T-cell (primary cell): ENCODE measurements around the gene FLYWCH1. TPM values are rescaled to one million over a fixed set of nuclear protein-coding genes. Genes with fewer than 3 reads are reported as not detected.
"Not testable (repeated sequence)": the region's sequence is repeated elsewhere in the genome, so short reads cannot be mapped to it uniquely, and the experiment has no call there.

Experiments used
- ATAC-seq, 4 experiments: fragments of 200-7000 bp in 3 of 4; fragments of 150-1000 bp in 1 of 4; cut with Tn5 transposase; replicated peaks in 1 of 4; 1 replicate in 3 of 4; 2 replicates in 1 of 4; pipeline ENCODE4 v1.10.0; 2021; ENCODE audit warnings: moderate library complexity in 3 of 4, mild to moderate bottlenecking in 2 of 4, moderate number of reproducible peaks in 1 of 4
- CTCF ChIA-PET, 2 donors: fragments of 300-600 bp; sonication (Branson Sonifier 250); formaldehyde crosslinking; loops; one replicate each; lab custom pipeline; 2022; ENCODE audit warnings: antibody characterized with exemption in 2 of 2; lab: Charles Lee
- POLR2A ChIA-PET, 2 donors: fragments of 300-600 bp; sonication (Branson Sonifier 250); formaldehyde crosslinking; loops; one replicate each; lab custom pipeline; 2022; ENCODE audit warnings: antibody characterized with exemption in 2 of 2; lab: Charles Lee
- DNase-seq, 35 experiments: peaks; one replicate each; pipeline versions ENCODE4 v3.0.0 to v3.0.0-alpha.2; 2013 to 2023
- H3K27ac ChIP-seq: one replicate; pipeline ENCODE4 v1.5.1; 2013; ENCODE audit warnings: low read length
- H3K27me3 ChIP-seq, 2 experiments: replicated peaks in 1 of 2; 1 replicate in 1 of 2; 2 replicates in 1 of 2; pipeline versions ENCODE4 v1.6.1 to v1.7.0; 2013; ENCODE audit warnings: low read length in 1 of 2, mixed read lengths in 1 of 2; ENCODE audit not compliant: control insufficient read depth in 2 of 2, insufficient read depth in 2 of 2; ENCODE audit errors: extremely low read depth in 1 of 2
- H3K36me3 ChIP-seq, 2 donors: 1 replicate in 1 of 2; 2 replicates in 1 of 2; pipeline versions ENCODE4 v1.6.1 to v1.7.0; 2013; ENCODE audit warnings: low read length in 1 of 2; ENCODE audit not compliant: control insufficient read depth in 2 of 2, insufficient read depth in 1 of 2; ENCODE audit errors: extremely low read depth in 1 of 2
- H3K4me1 ChIP-seq, 2 experiments: 1 replicate in 1 of 2; 2 replicates in 1 of 2; pipeline versions ENCODE4 v1.6.1 to v1.7.0; 2013; ENCODE audit warnings: low read length in 2 of 2, mixed read lengths in 1 of 2; ENCODE audit not compliant: insufficient read depth in 2 of 2, control insufficient read depth in 1 of 2; ENCODE audit errors: extremely low read depth in 1 of 2
- H3K4me3 ChIP-seq, 2 donors: 1 replicate in 1 of 2; 2 replicates in 1 of 2; pipeline versions ENCODE4 v1.5.1 to v1.7.0; 2013; ENCODE audit warnings: mild to moderate bottlenecking in 2 of 2, low read length in 1 of 2, moderate library complexity in 1 of 2; ENCODE audit not compliant: control insufficient read depth in 1 of 2; ENCODE audit errors: extremely low read depth in 1 of 2
- H3K9me3 ChIP-seq: 2 replicates; pipeline ENCODE4 v1.7.0; 2013
- H3K27ac Mint-ChIP-seq, 2 donors: one replicate each; pipeline ENCODE4 v1.8.0; 2020 to 2021; ENCODE audit warnings: mild to moderate bottlenecking in 2 of 2, mixed read lengths in 2 of 2
- H3K27me3 Mint-ChIP-seq, 2 donors: one replicate each; pipeline ENCODE4 v1.8.0; 2021 to 2022; ENCODE audit warnings: mixed read lengths in 2 of 2
- H3K36me3 Mint-ChIP-seq: one replicate; pipeline ENCODE4 v1.8.0; 2021; ENCODE audit warnings: mixed read lengths
- H3K4me1 Mint-ChIP-seq, 3 donors: one replicate each; pipeline ENCODE4 v1.8.0; 2020 to 2022; ENCODE audit warnings: mixed read lengths in 3 of 3, mild to moderate bottlenecking in 1 of 3
- H3K4me3 Mint-ChIP-seq, 3 donors: one replicate each; pipeline ENCODE4 v1.8.0; 2020 to 2022; ENCODE audit warnings: mild to moderate bottlenecking in 3 of 3, mixed read lengths in 3 of 3, moderate library complexity in 3 of 3
- H3K9me3 Mint-ChIP-seq, 3 donors: one replicate each; pipeline ENCODE4 v1.8.0; 2020 to 2022; ENCODE audit warnings: mixed read lengths in 3 of 3
- WGBS: methylation state at CpG from one replicate; pipeline ENCODE4 v1.1.5; 2013; ENCODE audit warnings: missing lambda C conversion rate; ENCODE audit not compliant: insufficient coverage; 5-methylcytosine and 5-hydroxymethylcytosine counted together
- total RNA-seq, 35 experiments: library from RNA in 6 of 35; stranded (reverse) in 6 of 35; fragments of 120-200 nt in 1 of 35; gene quantifications; one replicate each; pipeline versions ENCODE4 v1.2.1 to v1.2.4 and lab custom pipeline; 2013 to 2026

The FLYWCH1 gene
- total RNA-seq, 5 donors from 2014 or later (not counting 1 experiment from before 2014, with no cell fraction given), result 83.0 to 144 (median 106) TPM

DNA sequence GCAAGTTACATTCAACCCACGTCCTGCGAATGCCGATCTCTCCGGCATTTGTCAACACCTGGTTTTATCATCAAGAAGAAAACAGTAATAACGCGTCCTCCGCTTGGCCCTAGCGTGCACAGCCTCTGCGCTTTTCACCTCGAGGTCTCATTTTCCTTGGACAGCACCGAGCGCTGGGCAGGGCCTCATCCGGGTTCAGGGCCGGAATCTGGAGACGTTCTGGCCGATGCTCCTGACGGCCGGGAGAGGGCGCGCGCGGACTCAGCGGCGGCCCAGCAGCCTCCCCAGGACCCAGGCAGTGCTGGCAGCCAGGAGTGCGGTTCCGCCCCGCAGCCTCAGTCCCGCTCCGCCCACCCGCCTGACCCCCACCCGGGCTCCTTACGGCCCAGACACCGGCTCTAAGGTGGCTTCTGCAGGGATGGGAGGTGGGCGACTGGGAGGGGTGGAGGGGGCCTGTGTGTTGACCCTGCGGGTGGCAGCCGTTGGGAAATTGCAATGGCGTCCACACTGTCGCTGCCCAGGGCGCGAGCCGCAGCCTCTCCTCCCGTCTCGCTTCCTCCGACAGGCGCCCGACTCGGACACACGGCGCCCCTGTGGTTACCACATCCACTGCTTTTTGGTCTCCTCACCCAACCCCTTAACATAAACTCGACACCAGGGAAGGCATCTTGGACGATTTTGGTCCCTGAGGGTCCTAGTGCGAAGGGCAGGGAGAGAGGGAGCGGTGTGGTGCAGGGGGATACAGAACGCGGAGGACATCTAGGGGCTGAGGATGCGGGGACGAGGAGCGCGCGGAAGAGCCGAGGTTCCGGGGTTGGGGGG, 7.4 kb upstream of the FLYWCH1 start:
- Histone ChIP-seq H3K27ac (peak overlapping the region; percentile 49), H3K4me1 (peaks cover 0 to 33% of the 10 kb centered on the region in 2 experiments), H3K4me3 (peak overlapping the region; percentile 87 to 90), H3K36me3 (no peaks in the 10 kb centered on the region), H3K9me3 (no peaks in the 10 kb centered on the region), H3K27me3 (peaks cover 0 to 2% of the 10 kb centered on the region in 2 experiments)
- ChIA-PET POLR2A (no interaction called here), CTCF (no interaction called here)
- peak overlapping the region; percentile 87 to 94 (median 92) for H3K4me3 Mint-ChIP-seq
- no peaks in the 10 kb centered on the region for H3K9me3 Mint-ChIP-seq
- peaks cover 19 to 28% (median 23%) of the 10 kb centered on the region in 3 donors for H3K4me1 Mint-ChIP-seq
- H3K27me3 Mint-ChIP-seq, result no peaks in the 10 kb centered on the region
- WGBS, result 4% methylated on average over 55 of the region's 62 CpGs
- H3K36me3 Mint-ChIP-seq, result no peaks in the 10 kb centered on the region
- ATAC-seq, result peak; percentile 62 to 78 (median 77)
- peak in 34 of 35 experiments; percentile 48 to 90 (median 63) for DNase-seq
- peak overlapping the region; percentile 82 to 86 for H3K27ac Mint-ChIP-seq

DNA sequence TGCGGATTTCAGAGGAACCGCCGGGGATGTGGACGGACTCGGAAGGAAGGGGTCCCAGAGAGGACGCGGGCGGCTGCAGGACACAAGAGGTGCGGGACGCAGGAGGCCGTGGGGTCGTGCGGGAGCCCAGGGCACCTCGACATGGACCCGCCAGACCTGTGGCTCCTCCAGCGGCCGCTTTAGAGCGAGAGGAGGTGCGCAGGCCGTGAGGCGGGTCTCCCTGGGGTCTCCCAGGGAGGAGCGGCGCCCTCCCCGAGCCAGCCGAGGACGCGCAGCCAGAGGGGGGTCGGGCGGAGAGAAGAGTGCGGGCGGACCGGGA, 6.8 kb upstream of the FLYWCH1 start:
- no peak for ATAC-seq
- no peaks in the 10 kb centered on the region for H3K9me3 ChIP-seq
- 0% methylated on average over 29 of the region's 32 CpGs for WGBS
- peaks cover 0 to 2% of the 10 kb centered on the region in 2 experiments for H3K27me3 ChIP-seq
- Mint-ChIP-seq H3K4me1 (peaks cover 19 to 28% (median 23%) of the 10 kb centered on the region in 3 donors), H3K4me3 (peak overlapping the region; percentile 87 to 94 (median 92)), H3K9me3 (no peaks in the 10 kb centered on the region), H3K36me3 (no peaks in the 10 kb centered on the region), H3K27me3 (no peaks in the 10 kb centered on the region), H3K27ac (peak overlapping the region in 1 of 2 donors; percentile 63)
- H3K4me3 ChIP-seq, result peak overlapping the region; percentile 87 to 90
- H3K4me1 ChIP-seq, result peaks cover 0 to 33% of the 10 kb centered on the region in 2 experiments
- peak in 6 of 35 experiments; percentile 9 to 27 (median 14) for DNase-seq
- ChIA-PET POLR2A (no interaction called here), CTCF (interaction anchor here in 1 of 2 donors (1.0 to 1.6 kb wide), 2 partner anchors 20 to 22 kb away, joined by 3 to 7 read pairs; partner anchors contain the start of gene FLYWCH2)
- no peaks in the 10 kb centered on the region for H3K36me3 ChIP-seq
- H3K27ac ChIP-seq, result peak overlapping the region; percentile 49

DNA sequence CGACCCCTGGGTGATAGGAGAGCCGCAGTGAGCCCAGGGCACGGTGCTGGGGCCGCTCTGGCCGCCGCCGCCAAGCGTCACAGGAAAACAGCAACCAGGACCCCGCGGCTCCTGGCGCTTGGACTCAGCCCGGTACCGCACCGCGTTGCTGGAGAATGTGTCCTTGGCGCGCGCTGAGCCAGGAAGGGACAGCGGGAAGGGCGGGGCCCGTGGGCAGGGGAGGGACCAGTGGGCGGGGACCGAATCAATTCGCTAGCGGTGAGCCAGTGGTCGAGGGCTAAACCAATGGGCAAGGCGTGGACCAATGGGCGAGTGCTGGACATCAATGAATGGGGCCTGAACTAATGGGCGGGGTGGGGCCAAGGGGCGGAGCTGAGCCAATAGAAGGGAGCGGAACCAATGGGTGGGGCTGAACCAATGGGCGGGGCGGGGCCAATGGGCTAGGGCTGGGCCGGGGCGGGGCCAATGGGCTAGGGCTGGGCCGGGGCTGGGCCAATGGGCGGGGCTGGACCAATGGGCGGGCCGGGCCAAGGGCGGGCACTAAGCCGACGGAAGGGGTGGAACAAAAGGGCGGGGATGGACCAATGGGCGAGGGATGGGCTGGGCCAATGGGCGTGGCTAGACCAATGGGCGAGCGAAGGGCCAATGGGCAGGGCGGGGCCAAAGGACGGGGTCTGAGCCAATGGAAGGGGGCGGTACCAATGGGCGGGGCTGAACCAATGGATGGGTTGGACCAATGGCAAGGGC, 6.3 kb upstream of the FLYWCH1 start:
- Histone ChIP-seq H3K27me3 (peaks cover 0 to 2% of the 10 kb centered on the region in 2 experiments), H3K27ac (peak overlapping the region; percentile 41), H3K9me3 (no peaks in the 10 kb centered on the region), H3K4me3 (peak overlapping the region; percentile 87 to 90), H3K36me3 (no peaks in the 10 kb centered on the region), H3K4me1 (peaks cover 0 to 33% of the 10 kb centered on the region in 2 experiments)
- under 1% methylated on average over 44 of the region's 51 CpGs for WGBS
- peak overlapping the region; percentile 87 to 94 (median 92) for H3K4me3 Mint-ChIP-seq
- ATAC-seq (peak; percentile 71 to 79 (median 73)), DNase-seq (peak; percentile 66 to 94 (median 85))
- ChIA-PET POLR2A (no interaction called here), CTCF (interaction anchor here in 1 of 2 donors (0.6 to 1.6 kb wide), 5 partner anchors 11 to 197 kb away, joined by 3 to 7 read pairs (median 4); partner anchors contain the start of gene FLYWCH2)
- H3K9me3 Mint-ChIP-seq, result no peaks in the 10 kb centered on the region
- H3K27me3 Mint-ChIP-seq, result no peaks in the 10 kb centered on the region
- peak overlapping the region in 1 of 2 donors; percentile 68 for H3K27ac Mint-ChIP-seq
- peaks cover 19 to 28% (median 23%) of the 10 kb centered on the region in 3 donors for H3K4me1 Mint-ChIP-seq
- H3K36me3 Mint-ChIP-seq, result no peaks in the 10 kb centered on the region

DNA sequence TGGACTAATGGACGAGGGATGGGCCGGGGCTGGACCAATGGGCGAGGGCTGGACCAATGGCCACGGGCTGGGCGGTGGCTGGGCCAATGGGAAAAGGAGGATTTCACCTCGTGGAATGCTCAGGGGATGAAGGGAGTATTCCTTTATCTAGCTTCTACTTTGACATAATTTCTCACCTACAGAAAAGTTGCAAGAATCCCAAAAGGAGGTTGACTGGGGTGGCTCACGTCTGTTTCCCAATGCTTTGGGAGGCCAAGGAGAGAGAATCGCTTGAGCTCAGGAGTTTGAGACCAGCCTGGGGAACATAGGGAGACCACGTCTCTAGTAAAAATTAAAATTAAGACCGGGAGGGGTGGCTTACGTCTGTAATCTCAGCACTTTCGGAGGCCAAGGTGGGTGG, 5.7 kb upstream of the FLYWCH1 start:
- Histone ChIP-seq H3K27ac (peak overlapping the region; percentile 32), H3K36me3 (no peaks in the 10 kb centered on the region), H3K9me3 (no peaks in the 10 kb centered on the region), H3K4me3 (peak overlapping the region in 1 of 2 donors; percentile 20), H3K4me1 (peaks cover 0 to 34% of the 10 kb centered on the region in 2 experiments), H3K27me3 (peaks cover 0 to 2% of the 10 kb centered on the region in 2 experiments)
- Mint-ChIP-seq H3K27me3 (no peaks in the 10 kb centered on the region), H3K4me3 (peak overlapping the region; percentile 59 to 94 (median 87)), H3K36me3 (no peaks in the 10 kb centered on the region), H3K4me1 (peaks cover 19 to 32% (median 23%) of the 10 kb centered on the region in 3 donors), H3K9me3 (no peaks in the 10 kb centered on the region), H3K27ac (no peak overlapping the region)
- ATAC-seq (no peak), DNase-seq (no peak)
- WGBS, result 25% methylated on average over 6 of the region's 12 CpGs
- CTCF ChIA-PET, result interaction anchor here in 1 of 2 donors (0.6 to 1.6 kb wide), 4 partner anchors 11 to 196 kb away, joined by 3 to 7 read pairs (median 4); partner anchors contain the start of gene FLYWCH2
- POLR2A ChIA-PET, result no interaction called here

DNA sequence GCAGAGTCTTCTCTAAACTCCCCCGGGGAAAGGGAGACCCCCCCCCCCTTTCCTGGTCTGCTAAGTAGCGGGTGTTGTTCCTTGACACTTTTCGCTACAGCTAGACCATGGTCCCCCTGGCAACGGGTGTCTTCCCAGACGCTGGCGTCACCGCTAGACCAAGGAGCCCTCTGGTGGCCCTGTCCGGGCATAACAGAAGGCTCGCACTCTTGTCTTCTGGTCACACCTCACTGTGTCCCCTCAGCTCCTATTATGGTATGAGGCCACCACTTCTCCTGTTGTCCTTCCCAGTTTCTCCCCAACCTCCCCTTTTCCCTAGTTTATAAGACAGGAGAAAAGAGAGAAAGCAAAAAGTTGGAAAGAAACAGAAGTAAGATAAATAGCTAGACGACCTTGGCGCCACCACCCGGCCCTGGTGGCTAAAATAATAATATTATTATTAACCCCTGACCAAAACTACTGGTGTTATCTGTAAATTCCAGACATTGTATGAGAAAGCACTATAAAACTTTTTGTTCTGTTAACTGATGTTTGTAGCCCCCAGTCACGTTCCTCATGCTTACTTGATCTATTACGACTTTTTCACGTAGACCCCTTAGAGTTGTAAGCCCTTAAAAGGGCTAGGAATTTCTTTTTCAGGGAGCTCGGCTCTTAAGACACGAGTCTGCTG, 4.5 kb upstream of the FLYWCH1 start:
- WGBS, result 20% methylated on average over 8 of the region's 17 CpGs
- CTCF ChIA-PET, result interaction anchor here in 1 of 2 donors (1.0 kb wide), 1 partner anchor 24 kb away, joined by 4 read pairs; the partner anchor contains the start of gene FLYWCH2
- H3K4me1 ChIP-seq, result peaks cover 0 to 39% of the 10 kb centered on the region in 2 experiments
- H3K9me3 Mint-ChIP-seq, H3K27ac Mint-ChIP-seq, H3K27me3 ChIP-seq, POLR2A ChIA-PET, H3K36me3 Mint-ChIP-seq, H3K9me3 ChIP-seq, ATAC-seq, H3K4me3 Mint-ChIP-seq, H3K36me3 ChIP-seq, H3K4me3 ChIP-seq, H3K27ac ChIP-seq, H3K27me3 Mint-ChIP-seq: not testable (repeated sequence)
- peaks cover 26 to 39% (median 28%) of the 10 kb centered on the region in 3 donors for H3K4me1 Mint-ChIP-seq
- DNase-seq, result peak in 31 of 35 experiments; percentile 22 to 75 (median 40)
